HG02759 (cell line): ENCODE results near the gene SIPA1L3.

Source experiments
- ATAC-seq: cut with Tn5 transposase; IDR thresholded peaks from one replicate; pipeline ENCODE4 v1.9.1; 2021; ENCODE audit warnings: mild to moderate bottlenecking, moderate library complexity; ENCODE audit not compliant: unreplicated experiment

Gene SIPA1L3

DNA sequence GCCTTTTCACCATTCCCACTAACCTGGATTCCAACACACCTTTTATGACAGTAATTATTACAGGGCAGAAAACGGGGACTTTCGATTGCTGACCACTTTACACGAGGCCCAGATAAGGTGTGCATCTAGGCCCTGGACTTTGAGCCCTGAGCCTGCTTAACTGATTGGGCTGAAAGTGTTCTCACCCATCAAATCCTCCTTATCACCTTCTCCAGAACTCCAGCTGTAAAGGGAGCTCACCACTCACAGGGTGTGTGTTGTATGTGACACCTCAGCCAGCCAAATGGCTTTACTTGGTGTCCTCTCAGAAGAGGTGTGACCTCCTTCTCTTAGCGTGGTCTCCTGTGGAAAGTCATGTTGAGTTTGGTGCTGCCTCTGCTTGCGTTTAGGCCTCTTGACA, 36.5 kb downstream of the SIPA1L3 start:
- no peak for ATAC-seq

- no peak for ATAC-seq
Measured at GRCh38 chr19:37946132-37946531, 39.1 kb downstream of the SIPA1L3 start.

DNA sequence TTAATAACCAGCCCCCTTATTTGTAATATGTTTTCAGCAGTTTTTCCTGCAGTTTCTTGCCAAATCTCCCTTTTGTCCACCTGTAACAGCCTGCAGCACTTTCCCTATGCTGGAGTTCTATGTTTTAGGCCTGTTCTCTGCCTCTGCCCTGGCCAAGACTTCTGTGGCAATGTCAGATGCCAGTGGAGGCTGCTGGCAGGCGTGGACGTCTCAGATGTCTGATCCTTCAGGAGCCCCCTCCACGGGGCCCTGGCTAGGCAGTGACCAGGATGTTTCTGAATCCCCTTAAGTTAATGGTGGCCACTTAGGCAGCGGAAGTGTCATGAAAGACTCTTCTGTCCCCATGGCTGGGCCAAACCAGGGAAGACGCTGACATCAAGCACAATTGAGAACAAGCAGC, 40.8 kb downstream of the SIPA1L3 start:
- no peak for ATAC-seq

- ATAC-seq: no peak
Measured at GRCh38 chr19:37948362-37948761, 41.4 kb downstream of the SIPA1L3 start.

GRCh38 chr19:37950471-37951175, 43.6 kb downstream of the SIPA1L3 start:
- no peak for ATAC-seq

GRCh38 chr19:37951816-37952210, 44.8 kb downstream of the SIPA1L3 start:
- ATAC-seq: no peak

GRCh38 chr19:37953171-37953917, 46.3 kb downstream of the SIPA1L3 start:
- ATAC-seq: no peak

GRCh38 chr19:37953918-37954303, 46.9 kb downstream of the SIPA1L3 start:
- ATAC-seq: no peak

GRCh38 chr19:37954421-37954874, 47.4 kb downstream of the SIPA1L3 start:
- no peak for ATAC-seq

DNA sequence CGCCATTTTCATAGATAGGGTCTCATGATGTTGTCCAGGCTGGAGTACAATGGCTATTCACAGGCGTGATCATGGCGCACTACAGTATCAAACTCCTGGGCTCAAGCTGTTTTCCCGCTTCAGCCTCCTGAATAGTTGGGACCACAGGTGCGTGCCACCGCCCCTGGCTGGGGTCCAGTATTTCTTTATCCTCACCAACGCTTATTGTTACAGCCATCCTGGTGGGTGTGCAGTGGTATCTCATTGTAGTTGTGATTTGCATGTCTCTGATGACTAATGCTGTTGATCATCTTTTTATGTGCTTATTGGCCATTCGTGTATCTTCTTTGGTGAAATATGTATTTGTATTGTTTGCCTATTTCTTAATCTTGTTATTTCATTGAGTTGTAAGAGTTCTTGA, 49.0 kb downstream of the SIPA1L3 start:
- no peak for ATAC-seq

GRCh38 chr19:37957176-37957575, 50.2 kb downstream of the SIPA1L3 start:
- no peak for ATAC-seq

GRCh38 chr19:37959665-37960114, 52.7 kb downstream of the SIPA1L3 start:
- ATAC-seq: no peak

GRCh38 chr19:37961198-37961597, 54.2 kb downstream of the SIPA1L3 start:
- no peak for ATAC-seq

DNA sequence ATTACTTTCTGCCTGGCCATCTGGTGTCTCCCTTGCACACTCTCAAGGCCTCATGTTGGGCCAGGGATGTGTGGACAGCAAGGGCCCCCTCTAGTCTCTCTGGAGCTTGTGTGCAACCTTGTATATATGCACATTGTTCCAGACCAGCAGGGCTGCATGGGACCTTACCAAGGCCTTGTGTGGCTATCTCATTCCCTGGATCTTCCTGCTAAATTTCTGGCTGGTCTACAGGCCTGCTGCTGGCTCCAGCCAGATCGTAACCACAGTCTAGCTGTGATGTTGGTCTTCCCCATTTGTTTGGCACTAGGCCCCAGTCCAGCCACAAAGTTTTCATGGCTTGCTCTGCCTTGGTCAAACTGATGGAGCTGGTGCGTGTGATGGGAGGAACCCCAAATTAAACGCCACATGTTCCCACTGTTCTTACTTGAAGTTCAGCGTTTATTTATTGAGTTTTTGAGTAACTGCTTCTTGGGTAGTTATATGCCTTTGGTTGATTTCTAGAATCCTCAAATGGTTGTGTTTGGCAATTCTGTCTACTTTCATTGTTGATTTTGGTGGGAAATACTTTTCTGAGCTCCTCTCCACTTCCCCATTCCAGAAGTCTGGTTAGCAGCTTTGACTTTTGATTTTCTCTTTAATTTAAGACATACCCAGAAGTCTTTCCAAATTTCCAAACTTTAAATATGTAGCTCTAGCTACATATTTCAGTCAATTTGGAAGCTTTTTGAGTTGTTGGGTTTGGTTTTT, 56.4 kb downstream of the SIPA1L3 start:
- ATAC-seq: no peak

DNA sequence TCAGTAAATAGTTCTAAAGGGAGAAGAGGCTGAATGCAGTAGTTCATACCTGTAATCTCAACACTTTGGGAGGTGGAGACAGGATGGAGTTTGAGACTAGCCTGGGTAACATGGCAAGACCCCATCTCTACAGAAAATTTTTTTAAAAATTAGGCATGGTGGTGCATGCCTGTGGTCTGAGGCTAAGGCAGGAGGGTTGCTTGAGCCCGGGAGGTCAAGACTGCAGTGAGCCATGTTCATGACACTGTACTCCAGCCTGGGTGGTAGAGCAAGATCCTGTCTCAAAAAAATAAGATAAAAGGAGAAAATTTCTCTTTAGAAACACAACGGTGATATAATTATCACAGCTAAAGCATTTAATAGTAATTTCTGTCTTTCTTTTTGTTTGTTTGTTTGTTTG, 57.1 kb downstream of the SIPA1L3 start:
- no peak for ATAC-seq

GRCh38 chr19:37966211-37966661, 59.2 kb downstream of the SIPA1L3 start:
- no peak for ATAC-seq

DNA sequence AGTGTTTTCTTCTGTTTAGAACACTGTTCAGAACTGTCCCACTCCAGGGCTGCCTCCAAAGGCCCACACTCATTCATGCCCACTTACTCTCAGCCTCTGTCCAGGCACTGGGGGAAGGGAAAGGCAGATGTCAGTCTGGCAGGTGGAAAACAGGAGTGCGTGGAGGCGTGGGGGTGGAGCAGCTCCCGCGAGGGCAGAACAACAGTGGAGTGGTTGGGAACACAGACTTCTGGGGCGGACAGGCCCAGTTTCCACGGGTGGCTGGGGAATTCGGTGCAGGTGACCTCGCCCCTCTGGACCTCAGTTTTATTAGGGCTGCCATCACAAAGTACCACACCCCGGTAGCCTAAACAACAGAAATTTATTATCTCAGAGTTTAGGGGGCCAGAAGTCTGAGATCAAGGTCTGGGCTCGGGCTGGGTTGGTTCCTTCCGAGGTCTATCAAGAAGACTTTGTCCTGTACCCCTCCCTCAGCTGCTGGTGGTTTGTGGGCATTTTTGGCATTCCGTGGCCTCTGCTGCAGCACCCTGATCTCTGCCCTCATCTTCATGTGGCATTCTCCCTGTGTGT, 59.7 kb downstream of the SIPA1L3 start:
- ATAC-seq: no peak

- ATAC-seq: no peak
Measured at GRCh38 chr19:37969695-37970094, 62.7 kb downstream of the SIPA1L3 start.

GRCh38 chr19:37970699-37971098, 63.7 kb downstream of the SIPA1L3 start:
- no peak for ATAC-seq

DNA sequence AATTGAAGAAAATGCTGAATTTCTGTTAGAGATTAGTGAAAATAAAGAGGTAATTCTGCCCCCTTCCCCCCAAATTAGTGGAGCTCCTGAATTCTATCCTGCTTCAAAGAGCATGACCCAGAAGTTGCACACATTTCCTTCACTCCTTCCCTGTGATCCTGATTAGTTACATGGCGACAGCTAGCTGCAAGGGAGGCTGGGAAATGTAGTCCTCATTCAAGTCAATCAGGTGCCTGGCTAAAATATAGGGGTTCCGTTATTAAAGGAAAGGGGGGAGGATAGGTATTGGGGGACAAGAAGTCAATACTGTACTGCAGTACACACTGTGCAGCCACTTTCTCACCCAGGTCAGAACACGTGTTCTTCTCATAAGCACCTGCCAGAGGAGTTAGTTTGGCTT, 65.8 kb downstream of the SIPA1L3 start:
- no peak for ATAC-seq

DNA sequence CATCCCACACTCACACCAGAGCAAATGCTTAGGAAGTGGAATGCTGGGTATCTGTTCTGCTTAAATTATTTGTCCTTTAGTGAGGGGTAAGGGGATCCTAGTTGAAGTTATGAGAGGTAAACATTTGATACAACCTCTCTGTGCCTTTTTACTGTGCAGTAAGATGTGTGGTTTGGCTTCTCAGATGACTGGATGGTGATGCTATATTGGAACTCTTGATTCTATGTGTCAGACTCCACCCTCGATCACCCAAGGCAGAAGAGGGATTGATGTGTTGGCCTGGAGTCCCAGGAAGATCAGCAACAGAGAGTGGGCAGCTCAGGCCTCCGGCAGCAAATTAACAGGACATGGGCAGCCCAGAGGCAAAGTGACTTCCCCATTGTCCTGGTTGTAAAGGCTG, 66.7 kb downstream of the SIPA1L3 start:
- no peak for ATAC-seq
